Stimulated activated CD8-positive, alpha-beta memory T cell treated with anti-CD3 and anti-CD28 coated beads, Interleukin-2, amount 100 ng/mL, for 1 hour (primary cell): ENCODE data around the gene PGA5.
"Not testable (repeated sequence)": the region's sequence is repeated elsewhere in the genome, so short reads cannot be mapped to it uniquely, and the experiment has no call there.

Experiments
- DNase-seq, 2 donors: peaks; one replicate each; pipeline ENCODE4 v3.0.0-alpha.2; 2020; ENCODE audit warnings: low read depth in 2 of 2

PGA5 gene

DNA sequence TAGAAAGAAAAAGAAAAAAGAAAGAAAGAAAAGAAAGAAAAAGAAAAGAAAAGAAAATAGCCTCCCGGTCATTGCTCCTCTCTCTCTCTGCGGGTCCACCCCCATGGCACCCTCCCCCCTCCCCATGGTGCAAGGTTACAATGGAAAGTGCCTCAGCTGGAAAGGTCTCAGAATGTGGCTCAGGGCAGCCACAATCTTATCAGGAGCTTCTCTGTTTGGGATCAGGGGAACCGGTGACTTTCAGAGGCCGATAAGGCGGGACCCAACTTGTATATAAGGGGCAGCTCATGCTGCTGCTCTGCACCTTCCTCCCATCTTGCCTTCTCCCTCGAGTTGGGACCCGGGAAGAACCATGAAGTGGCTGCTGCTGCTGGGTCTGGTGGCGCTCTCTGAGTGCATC lies at the start of gene PGA5:
TSS of gene PGA5 (plus strand) at position 301 of the 400 bp plus-strand sequence. CDS start at position 353, 52 bp downstream.
- DNase-seq = not testable (repeated sequence)

- DNase-seq = no peak
Observed at GRCh38 chr11:61193596-61193995, 47.4 kb upstream of the PGA5 start.

DNA sequence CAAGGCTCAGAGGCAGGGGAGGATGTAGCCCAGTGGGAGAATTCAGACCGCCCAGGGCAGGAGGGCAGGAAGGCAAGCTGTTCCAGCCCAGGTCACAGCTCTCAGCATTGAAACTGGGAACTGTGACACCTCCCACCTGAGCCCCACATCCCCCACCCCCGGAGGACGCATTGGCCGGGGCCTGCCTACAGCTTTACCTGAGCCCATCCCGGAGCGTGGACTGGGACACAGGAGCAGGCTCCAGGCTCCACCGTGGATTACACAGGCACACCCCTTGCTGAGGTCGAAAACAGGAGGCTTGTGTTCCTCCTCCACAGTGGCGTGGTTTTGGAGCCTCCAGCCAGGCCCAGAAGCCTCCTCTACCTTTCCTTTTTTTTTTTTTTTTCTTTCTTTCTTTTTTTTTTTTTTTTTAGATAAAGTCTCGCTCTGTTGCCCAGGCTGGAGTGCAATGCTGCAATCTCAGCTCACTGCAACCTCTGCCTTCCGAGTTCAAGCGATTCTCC lies 46.8 kb upstream of the PGA5 start:
- no peak for DNase-seq

DNA sequence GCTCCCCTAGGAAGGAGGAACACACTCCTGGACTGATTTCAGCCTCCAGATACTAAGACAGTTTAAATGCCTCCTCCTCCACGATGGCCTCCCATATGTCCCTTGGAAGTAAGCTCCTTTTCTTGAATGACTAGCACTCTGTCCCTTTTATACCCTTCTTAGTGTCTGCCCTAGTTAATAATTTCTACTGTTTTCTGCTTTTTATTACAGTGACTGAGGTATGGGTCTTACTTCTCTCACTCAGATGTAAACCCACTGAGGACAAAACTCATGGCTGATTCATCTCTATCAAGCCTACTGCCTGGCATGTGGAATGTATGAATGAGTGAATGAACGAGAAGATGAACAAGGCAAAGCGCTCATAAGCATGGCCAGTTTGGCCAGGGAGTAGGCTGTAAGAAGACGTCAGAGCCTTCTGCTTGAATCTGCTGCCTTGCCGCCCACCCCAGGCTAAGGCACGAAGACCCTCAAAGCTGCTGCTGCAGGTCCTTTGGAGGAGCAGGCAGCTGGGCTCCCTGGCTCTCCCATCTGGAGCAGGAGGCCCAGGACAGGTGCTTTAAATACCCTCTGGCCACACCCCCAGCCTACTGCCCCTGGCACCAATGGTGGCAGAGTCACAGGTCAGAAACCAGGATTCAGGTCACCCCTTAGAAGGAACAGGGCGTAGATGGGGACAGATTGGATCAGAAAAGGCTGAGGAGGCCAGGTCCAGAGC lies 45.8 kb upstream of the PGA5 start:
- no peak for DNase-seq

GRCh38 chr11:61195719-61196118 lies 45.3 kb upstream of the PGA5 start:
- DNase-seq = no peak

DNA sequence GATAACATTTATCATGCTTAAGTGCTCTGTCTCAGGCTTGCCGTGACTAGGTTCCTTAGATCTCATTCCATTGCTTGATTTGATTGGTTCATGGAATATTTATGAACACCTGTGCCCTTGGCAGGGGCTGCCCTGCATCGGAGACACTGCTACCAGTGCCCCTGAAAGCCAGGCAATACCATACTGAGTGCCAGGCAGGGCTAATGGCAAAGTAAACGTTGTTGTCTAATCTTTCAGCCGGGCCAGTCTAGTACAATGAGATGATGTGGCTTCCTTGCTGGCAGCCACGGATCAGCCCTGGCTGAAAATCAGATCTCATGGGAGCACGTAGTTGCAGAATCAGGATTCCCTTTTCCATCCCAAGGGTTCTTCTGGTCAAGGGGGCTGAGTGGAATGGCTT lies 42.6 kb upstream of the PGA5 start:
- DNase-seq = no peak

DNA sequence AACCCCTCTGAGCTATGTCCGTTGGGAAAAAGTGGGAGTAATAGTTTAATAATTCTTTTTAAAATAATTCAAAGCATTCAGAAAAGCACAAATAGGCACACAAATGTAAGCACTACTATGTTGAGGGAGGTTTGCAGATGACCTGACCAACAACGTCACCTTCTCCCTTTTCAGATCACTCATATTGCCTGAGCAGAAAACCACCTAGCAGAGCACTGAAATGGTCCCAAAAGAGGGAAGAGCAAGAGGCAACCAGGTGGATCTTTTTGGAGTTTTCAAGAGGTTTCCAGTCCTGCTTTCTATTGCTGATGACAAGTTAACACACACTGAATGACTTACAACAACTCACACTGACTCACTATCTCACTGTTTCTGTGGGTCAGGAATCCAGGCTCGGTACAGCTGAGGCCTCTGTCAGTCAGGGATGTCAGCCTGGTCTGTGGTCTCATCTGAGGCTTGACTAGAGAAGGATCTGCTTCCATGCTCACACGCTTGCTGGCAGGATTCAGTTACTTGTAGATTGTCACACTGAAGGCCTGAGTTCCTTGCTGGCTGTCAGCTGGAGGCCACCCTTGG lies 41.9 kb upstream of the PGA5 start:
- no peak for DNase-seq

GRCh38 chr11:61201476-61201875 lies 39.5 kb upstream of the PGA5 start:
- no peak for DNase-seq

DNA sequence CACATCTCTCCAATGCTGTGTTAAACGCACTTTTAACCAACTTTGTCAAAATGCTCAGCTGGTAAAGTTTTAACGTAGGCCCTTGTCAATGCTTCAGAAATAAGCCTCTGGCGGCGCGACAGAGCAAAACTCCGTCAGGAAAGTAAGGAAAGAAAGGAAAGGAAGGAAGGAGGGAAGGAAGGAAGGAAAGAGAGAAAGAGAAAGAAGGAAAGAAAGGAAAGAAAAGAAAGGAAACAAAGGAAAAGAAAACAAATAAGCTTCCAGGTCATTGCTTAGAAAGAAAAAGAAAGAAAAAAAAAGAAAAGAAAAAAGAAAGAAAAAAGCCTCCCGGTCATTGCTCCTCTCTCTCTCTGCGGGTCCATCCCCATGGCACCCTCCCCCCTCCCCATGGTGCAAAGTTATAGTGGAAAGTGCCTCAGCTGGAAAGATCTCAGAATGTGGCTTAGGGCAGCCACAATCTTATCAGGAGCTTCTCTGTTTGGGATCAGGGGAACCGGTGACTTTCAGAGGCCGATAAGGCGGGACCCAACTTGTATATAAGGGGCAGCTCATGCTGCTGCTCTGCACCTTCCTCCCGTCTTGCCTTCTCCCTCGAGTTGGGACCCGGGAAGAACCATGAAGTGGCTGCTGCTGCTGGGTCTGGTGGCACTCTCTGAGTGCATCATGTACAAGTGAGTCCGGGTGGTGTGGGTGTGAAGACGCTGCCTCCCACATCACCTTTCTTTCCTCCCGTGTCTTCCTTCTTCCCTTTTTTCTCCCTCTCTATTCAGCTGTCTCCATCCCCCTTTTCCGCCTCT lies 37.8 kb upstream of the PGA5 start, which contains the start of gene PGA3:
TSS of gene PGA3 (plus strand) at position 566 of the 797 bp plus-strand sequence. CDS start at position 616, 50 bp downstream.
- DNase-seq = not testable (repeated sequence)

DNA sequence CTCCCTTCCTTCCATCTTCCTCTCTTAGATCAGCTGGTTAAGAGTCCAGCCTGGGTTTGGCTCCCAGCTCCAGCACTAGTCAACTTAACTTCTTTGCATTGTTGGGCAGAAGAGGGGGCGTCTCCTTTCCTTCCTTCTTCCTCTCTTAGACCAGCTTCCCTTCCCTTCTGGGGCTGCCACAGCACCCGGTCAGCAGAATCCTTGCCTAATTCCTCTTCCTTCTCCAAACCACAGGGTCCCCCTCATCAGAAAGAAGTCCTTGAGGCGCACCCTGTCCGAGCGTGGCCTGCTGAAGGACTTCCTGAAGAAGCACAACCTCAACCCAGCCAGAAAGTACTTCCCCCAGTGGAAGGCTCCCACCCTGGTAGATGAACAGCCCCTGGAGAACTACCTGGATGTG lies 37.1 kb upstream of the PGA5 start:
- DNase-seq = not testable (repeated sequence)

DNA sequence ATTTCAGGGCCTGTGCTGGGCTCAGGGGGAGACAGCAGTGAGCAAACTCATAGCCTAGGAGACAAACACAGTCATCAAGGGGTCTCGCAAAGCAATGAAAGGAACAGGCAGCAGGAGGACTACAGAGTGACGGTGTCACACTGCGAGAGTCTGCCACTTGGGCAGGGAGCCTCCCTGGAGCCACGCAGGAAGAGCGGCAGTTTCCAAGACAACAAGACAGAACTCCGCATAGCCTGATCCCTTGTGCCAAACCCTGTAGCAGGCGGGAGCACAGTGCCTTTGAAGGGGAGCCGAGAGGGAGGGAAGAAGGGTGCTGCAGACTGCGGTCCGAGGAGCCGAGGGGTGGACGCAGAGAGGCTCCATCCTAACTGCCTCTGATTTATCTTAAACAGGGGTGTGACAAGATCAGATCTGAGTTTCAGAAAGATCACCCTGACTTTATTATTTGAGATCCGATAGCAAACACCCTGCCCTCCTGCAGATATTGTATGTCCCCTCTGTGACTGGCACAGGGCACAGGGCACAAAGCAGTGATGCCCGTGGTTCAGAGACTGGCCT lies 36.4 kb upstream of the PGA5 start:
- DNase-seq = not testable (repeated sequence)

DNA sequence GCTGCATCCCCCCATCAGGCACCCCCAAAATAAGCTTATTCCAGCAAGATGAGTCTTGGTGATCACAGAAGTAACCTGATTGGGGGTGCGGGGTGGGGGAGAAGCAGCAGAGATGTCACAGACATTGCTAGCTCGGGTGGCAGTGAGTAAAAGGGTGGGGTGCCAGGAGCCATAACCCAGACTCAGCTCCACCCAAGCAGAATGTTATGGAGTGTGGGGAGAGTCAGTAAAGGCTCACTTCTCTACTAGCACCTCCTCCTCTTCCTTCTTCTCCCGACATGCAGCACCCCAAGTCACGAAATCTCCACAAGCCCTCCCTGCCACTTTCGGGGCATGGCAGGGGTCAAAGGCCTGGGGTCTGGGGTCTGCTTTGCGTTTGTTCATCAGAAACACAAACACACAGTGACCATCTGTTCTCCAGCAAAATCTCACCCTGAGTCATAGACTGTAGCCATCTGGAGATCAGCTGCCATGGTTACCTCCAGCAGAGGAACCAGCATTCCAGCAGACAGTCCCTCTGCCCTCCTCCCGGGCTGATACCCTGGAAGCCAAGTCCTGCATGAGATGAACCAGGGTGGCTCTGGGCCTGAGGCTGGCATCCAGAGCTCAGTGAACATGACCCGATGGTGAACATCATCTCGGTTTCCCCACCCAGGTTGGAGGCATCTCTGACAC lies 33.2 kb upstream of the PGA5 start:
- not testable (repeated sequence) for DNase-seq

DNA sequence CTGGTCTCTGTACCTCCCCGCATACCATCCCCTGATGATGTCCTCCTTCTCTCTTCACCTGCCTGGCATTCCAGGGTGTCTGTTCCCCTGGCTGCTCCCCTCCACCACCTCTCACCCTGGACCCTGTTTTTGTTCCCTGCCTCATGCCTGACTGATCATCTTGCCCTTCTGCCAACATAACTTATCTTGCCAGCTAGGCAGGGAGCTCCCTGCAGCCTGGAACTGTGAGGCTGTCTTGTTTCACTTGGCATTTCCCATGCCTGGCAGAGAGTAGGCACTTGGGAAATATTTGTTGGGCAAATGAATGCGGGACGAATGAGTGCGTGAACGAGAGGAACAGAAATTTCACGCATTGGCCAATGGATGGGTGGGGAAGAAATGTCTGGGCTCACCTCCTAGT lies 30.3 kb upstream of the PGA5 start:
- not testable (repeated sequence) for DNase-seq

DNA sequence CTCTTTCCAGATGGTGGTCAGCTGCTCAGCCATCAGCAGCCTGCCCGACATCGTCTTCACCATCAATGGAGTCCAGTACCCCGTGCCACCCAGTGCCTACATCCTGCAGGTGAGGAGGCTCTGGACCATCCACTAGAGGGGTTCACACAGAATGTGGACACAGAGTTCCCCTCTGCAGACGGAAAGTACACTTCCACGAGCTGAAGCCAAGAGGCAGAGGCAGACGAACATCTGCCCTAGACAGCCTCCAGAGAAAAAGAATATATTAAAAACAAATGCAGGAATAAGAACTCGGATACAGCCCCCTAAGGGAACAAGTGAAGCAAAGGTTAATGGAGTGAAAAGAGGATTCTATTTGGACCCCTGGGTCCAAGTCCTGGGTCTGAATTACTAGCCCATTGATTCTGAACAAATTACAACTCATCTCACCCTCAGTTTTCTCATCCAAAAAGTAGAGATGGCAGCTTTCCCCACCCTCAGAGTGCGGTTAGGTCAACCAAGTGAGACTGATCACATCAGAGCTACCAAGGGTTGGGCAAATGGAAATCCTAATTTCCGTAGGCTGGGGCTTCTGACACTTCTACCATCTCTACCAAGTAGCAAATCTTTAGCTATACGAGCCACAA lies 29.5 kb upstream of the PGA5 start:
- not testable (repeated sequence) for DNase-seq

DNA sequence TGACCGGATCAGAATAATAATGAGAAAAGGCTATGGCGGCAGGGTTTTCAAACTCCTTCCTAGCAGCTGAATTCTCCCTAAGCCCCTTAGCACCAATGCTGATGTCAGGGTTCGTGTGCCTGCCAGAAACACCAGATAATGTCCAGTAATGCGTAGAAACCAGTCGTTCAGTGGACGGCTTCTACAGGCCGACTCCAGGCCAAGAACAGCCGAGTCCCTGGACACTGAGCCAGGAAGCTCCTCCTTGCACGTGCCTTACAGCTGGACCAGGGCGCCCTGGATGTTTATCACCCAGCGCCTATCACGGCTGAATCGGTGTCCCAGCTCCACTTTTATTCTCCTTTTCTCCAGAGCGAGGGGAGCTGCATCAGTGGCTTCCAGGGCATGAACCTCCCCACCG lies 28.8 kb upstream of the PGA5 start:
- DNase-seq = not testable (repeated sequence)

DNA sequence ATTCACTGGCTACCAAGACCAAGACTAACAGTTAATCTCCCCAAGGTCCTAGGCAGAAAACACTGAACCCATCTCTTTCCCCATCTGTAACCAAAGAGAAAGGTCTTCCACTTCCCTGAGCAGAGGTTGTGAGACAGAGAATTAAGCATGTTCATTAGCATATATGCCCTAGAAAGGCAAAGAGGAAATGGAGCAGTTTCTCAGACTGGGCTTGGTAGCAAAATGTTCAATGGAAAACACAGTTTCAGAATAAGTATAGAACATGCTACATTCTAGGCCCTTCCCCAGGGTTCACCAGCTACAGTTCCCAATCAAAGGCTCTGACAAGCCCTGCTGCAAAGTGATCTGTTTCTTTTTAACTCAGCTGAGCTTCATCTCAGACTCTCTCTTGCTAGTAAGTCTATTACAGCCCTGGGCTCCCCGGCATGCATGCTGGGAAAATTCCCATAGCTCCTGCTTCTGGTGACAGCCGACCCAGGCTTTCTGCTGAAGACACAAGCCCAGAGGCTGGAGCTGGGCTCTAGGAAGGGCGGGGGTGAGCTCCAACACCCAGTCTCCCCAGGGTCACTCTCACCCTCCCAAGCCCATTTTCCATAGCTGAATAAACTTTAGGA lies 27.2 kb upstream of the PGA5 start:
- not testable (repeated sequence) for DNase-seq

DNA sequence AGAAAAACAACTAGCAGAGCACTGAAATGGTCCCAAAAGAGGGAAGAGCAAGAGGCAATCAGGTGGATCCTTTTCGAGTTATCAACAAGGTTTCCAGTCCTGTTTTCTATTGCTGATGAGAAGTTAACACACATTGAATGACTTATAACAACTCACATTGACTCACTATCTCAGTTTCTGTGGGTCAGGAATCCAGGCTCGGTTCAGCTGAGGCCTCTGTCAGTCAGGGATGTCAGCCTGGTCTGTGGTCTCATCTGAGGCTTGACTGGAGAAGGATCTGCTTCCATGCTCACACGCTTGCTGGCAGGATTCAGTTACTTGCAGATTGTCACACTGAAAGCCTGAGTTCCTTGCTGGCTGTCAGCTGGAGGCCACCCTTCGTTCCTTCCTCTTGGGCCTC lies 22.7 kb upstream of the PGA5 start:
- DNase-seq = not testable (repeated sequence)

DNA sequence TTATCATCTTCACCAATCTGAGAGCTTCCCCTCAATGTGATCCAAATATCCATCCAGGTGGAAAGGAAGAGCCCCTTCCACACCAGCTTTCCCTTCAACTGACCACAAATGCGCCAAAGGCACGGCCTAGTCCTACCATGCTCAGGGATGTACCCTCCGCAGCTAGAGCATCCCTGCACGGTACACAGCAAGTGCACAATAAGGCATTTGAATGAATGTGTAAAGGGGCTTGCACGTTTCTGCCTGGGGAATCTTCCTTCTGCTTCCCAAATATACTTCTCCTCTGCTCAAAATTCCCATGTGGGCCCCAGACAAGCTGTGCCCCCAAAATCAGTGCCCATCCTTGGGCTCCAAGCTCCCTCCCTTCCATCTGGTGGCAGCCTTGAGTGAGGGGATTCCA lies 22.0 kb upstream of the PGA5 start:
- DNase-seq = not testable (repeated sequence)

GRCh38 chr11:61222047-61222446 lies 18.9 kb upstream of the PGA5 start, which contains the start of gene PGA4:
PGA4 (plus strand) TSS chr11:61222347; CDS start chr11:61222401, 54 bp downstream.
- DNase-seq = not testable (repeated sequence)

- not testable (repeated sequence) for DNase-seq
Observed at GRCh38 chr11:61222692-61223091, 18.3 kb upstream of the PGA5 start.
